ENCODE measurements around the gene HAGHL. TPM values are rescaled to one million over a fixed set of nuclear protein-coding genes. Genes with fewer than 3 reads are reported as not detected.
"Not testable (repeated sequence)": the region's sequence is repeated elsewhere in the genome, so short reads cannot be mapped to it uniquely, and the experiment has no call there.

Gene HAGHL
- total RNA-seq, 6 experiments from 2014 or later, result 0.83 to 2.5 (median 1.3) TPM

- ATAC-seq, result no peak
- Histone ChIP-seq H3K4me1 (no peaks in the 10 kb centered on the region), H3K4me3 (no peak overlapping the region), H3K9me3 (no peaks in the 10 kb centered on the region), H3K27ac (no peak overlapping the region), H3K27me3 (no peaks in the 10 kb centered on the region), H3K36me3 (no peaks in the 10 kb centered on the region)
- no peak for DNase-seq
- WGBS (ENCODE audit: insufficient coverage, low coverage, low lambda C conversion rate, missing lambda C conversion rate), result 47% methylated on average over 7 of the region's 46 CpGs
- intact Hi-C loops (cut with DNase I), result no loop called here
- TF ChIP-seq POLR2A (IDR thresholded peaks at IDR 0.05) (no peak), CTCF (IDR thresholded peaks at IDR 0.05) (no peak)
These were observed 47.4 kb downstream of the HAGHL start for GRCh38 chr16:774086-775001.

DNA sequence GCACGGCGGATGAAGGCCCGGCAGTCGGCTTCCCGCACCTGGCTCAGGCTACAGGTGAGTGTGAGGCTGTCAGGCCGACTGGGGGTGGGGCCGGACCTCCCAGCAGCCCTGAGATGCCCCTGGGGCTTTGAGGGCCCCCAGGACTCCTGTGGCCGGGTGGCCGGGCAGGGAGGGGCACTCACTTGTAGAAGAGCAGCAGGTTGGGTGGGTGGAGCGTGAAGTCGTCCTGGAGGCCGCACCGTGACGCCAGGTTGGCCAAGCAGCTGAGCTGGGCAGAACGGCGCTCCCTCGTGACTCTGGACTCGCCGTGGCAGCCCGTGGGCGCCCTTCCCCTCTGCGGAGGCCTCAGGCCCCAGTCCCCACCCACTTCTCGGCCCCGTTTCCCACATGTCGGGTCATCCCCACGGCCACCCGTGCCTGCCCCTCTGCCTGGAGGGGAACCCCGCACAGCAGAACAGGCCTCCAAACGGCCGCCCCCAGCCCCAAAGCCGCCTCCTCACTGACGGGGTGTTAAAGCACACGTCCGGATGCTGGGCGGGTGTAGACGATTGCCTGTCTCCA is 48.4 kb downstream of the HAGHL start:
- H3K9me3 ChIP-seq, result no peaks in the 10 kb centered on the region
- ATAC-seq (no peak), DNase-seq (no peak)
- no peaks in the 10 kb centered on the region for H3K4me1 ChIP-seq
- H3K27ac ChIP-seq, result no peak overlapping the region
- TF ChIP-seq CTCF (IDR thresholded peaks at IDR 0.05) (no peak), POLR2A (IDR thresholded peaks at IDR 0.05) (no peak)
- no peaks in the 10 kb centered on the region for H3K36me3 ChIP-seq
- H3K4me3 ChIP-seq, result no peak overlapping the region
- WGBS (ENCODE audit: insufficient coverage, low coverage, low lambda C conversion rate, missing lambda C conversion rate), result 77% methylated on average over 3 of the region's 36 CpGs
- intact Hi-C loops (cut with DNase I), result no loop called here
- no peaks in the 10 kb centered on the region for H3K27me3 ChIP-seq

DNA sequence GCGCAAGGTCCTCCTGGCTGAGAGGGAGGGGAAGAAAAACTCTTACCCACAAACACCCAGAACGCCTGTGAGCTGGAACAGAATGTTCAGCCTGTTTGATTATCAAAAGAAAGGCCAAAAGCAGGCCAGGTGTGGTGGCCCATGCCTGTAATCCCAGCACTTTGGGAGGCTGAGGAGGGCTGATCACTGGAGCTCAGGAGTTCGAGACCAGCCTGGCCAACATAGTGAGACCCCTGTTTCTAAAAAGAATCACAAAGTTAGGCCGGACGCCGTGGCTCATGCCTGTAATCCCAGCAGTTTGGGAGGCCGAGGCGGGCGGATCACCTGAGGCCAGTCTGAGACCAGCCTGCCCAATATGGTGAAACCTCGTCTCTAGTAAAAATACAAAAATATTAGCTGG is 49.4 kb downstream of the HAGHL start:
- 82% methylated on average over 2 of the region's 10 CpGs for WGBS (ENCODE audit: insufficient coverage, low coverage, low lambda C conversion rate, missing lambda C conversion rate)
- H3K9me3 ChIP-seq; H3K27ac ChIP-seq; H3K27me3 ChIP-seq; H3K36me3 ChIP-seq; H3K4me3 ChIP-seq; DNase-seq; intact Hi-C loops (cut with DNase I); ATAC-seq; H3K4me1 ChIP-seq: not testable (repeated sequence)

DNA sequence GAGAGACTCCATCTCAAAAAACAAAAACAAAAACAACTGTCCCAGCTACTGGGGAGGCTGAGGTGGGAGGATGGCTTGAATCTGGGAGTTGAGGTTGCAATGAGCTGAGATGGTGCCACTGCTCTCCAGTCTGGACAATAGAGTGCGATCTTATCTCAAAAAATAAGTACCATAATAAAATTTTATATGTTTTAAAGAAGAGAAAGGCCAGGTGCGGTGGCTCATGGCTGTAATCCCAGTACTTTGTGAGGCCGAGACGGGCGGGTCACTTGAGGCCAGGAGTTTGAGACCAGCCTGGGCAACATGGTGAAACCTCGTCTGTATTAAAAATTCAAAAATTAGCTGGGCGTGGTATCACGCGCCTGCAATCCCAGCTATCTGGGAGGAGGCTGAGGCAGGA is 49.9 kb downstream of the HAGHL start:
- TF ChIP-seq CTCF (IDR thresholded peaks at IDR 0.05) (no peak), POLR2A (IDR thresholded peaks at IDR 0.05) (no peak)
- 81% methylated on average over 9 of the region's 9 CpGs for WGBS (ENCODE audit: insufficient coverage, low coverage, low lambda C conversion rate, missing lambda C conversion rate)

DNA sequence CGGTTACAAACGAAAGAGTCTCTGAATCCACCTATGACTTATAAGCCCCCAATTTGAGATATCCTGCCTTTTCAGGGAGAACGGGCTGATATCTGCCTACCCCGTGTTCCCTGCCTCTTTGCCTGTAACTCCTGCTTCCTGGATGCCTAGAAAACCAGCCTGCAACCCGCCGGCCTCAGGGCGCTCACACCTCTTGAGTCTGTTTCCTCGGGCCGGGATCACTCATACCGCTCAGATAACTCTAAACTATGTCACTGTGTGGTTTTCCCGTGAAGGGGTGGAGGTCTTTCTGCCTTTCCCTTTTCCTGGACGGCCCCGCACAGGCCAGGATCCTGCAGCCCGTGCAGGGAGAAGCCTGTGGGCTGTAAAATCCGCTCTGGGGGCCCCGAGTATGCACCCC is 50.9 kb downstream of the HAGHL start:
- Histone ChIP-seq H3K4me3 (no peak overlapping the region), H3K4me1 (no peaks in the 10 kb centered on the region), H3K36me3 (no peaks in the 10 kb centered on the region), H3K9me3 (no peaks in the 10 kb centered on the region), H3K27me3 (no peaks in the 10 kb centered on the region), H3K27ac (no peak overlapping the region)
- intact Hi-C loops (cut with DNase I), result no loop called here
- TF ChIP-seq POLR2A (IDR thresholded peaks at IDR 0.05) (no peak), CTCF (IDR thresholded peaks at IDR 0.05) (no peak)
- ATAC-seq (no peak), DNase-seq (no peak)
- 21% methylated on average over 12 of the region's 16 CpGs for WGBS (ENCODE audit: insufficient coverage, low coverage, low lambda C conversion rate, missing lambda C conversion rate)

More for the DNA sequence above, 49.9 kb downstream of the HAGHL start:
- intact Hi-C loops (cut with DNase I), result no loop called here
- Histone ChIP-seq H3K9me3 (no peaks in the 10 kb centered on the region), H3K36me3 (no peaks in the 10 kb centered on the region), H3K4me3 (no peak overlapping the region), H3K27me3 (no peaks in the 10 kb centered on the region), H3K4me1 (no peaks in the 10 kb centered on the region), H3K27ac (no peak overlapping the region)
- ATAC-seq (no peak), DNase-seq (no peak)
